IMR-90 (cell line): ENCODE measurements around the gene HENMT1. TPM values are rescaled to one million over a fixed set of nuclear protein-coding genes. Genes with fewer than 3 reads are reported as not detected.

ENCODE experiments used
- ATAC-seq: fragments of 200-7000 bp; cut with Tn5 transposase; 2 replicates; pipeline ENCODE4 v1.9.1; 2020; ENCODE audit warnings: low read depth, mild to moderate bottlenecking, moderate library complexity
- BruUV-seq: library from RNA; stranded (reverse); fragments of 400-500 nt; replicated peaks from 2 replicates; lab custom pipeline; 2021; lab: Mats Ljungman, UMichigan
- CTCF ChIA-PET: fragments of 300-600 bp; formaldehyde crosslinking; extraction: SDS; loops from one replicate; lab custom pipeline; 2021; ENCODE audit warnings: antibody characterized with exemption; lab: Yijun Ruan, JAX
- POLR2A ChIA-PET: fragments of 300-600 bp; sonication (Branson Sonifier 250); formaldehyde crosslinking; loops from one replicate; lab custom pipeline; 2022; ENCODE audit warnings: antibody characterized with exemption; ENCODE audit not compliant: unreplicated experiment; lab: Charles Lee
- DNase-seq: peaks from one replicate; pipeline ENCODE4 v3.0.0; 2013
- H2AFZ ChIP-seq: replicated peaks from 2 replicates; pipeline ENCODE3; 2013; ENCODE audit warnings: low read length, mild to moderate bottlenecking; ENCODE audit not compliant: poor library complexity
- H2AK5ac ChIP-seq: 2 replicates; pipeline ENCODE4 v1.6.1; 2013; ENCODE audit warnings: low read depth, low read length, inconsistent platforms
- H2AK9ac ChIP-seq: replicated peaks from 2 replicates; pipeline ENCODE3; 2013; ENCODE audit warnings: mild to moderate bottlenecking, low read depth, low read length, moderate library complexity; ENCODE audit not compliant: poor library complexity
- H2BK120ac ChIP-seq: 2 replicates; pipeline ENCODE4 v1.6.1; 2013; ENCODE audit warnings: low read depth, low read length, inconsistent platforms
- H2BK15ac ChIP-seq: 3 replicates; pipeline ENCODE4 v1.6.1; 2013; ENCODE audit warnings: low read depth, low read length, inconsistent platforms
- H2BK20ac ChIP-seq: 2 replicates; pipeline ENCODE4 v1.6.1; 2013; ENCODE audit warnings: low read depth, mild to moderate bottlenecking, inconsistent platforms, low read length, moderate library complexity
- H2BK5ac ChIP-seq: 2 replicates; pipeline ENCODE4 v1.6.1; 2013; ENCODE audit warnings: mild to moderate bottlenecking, low read depth, low read length, inconsistent platforms; ENCODE audit not compliant: poor library complexity, severe bottlenecking
- H3K14ac ChIP-seq: replicated peaks from 2 replicates; pipeline ENCODE4 v1.6.1; 2013; ENCODE audit warnings: low read depth, low read length, inconsistent platforms
- H3K18ac ChIP-seq: 2 replicates; pipeline ENCODE4 v1.6.1; 2013; ENCODE audit warnings: low read depth, low read length, control low read depth
- H3K23ac ChIP-seq: 2 replicates; pipeline ENCODE4 v1.6.1; 2013; ENCODE audit warnings: low read depth, low read length, inconsistent platforms
- H3K27ac ChIP-seq: 2 replicates; pipeline ENCODE4 v1.5.1; 2013; ENCODE audit warnings: mild to moderate bottlenecking, control low read depth, low read length; ENCODE audit not compliant: insufficient read depth
- H3K27me3 ChIP-seq: 2 replicates; pipeline ENCODE4 v1.6.1; 2013; ENCODE audit warnings: low read length; ENCODE audit not compliant: control insufficient read depth, insufficient read depth
- H3K36me3 ChIP-seq: 2 replicates; pipeline ENCODE4 v1.6.1; 2013; ENCODE audit warnings: low read length, mixed read lengths; ENCODE audit not compliant: control insufficient read depth, insufficient read depth
- H3K4ac ChIP-seq: 2 replicates; pipeline ENCODE4 v1.6.1; 2013; ENCODE audit warnings: low read depth, low read length, inconsistent platforms
- H3K4me1 ChIP-seq: 2 replicates; pipeline ENCODE4 v1.6.1; 2013; ENCODE audit warnings: low read length, mixed read lengths; ENCODE audit not compliant: control insufficient read depth, insufficient read depth
- H3K4me2 ChIP-seq: 2 replicates; pipeline ENCODE4 v1.6.1; 2013; ENCODE audit warnings: low read depth, mild to moderate bottlenecking, control low read depth, low read length, moderate library complexity
- H3K4me3 ChIP-seq: 2 replicates; pipeline ENCODE4 v1.5.1; 2013; ENCODE audit warnings: low read depth, mild to moderate bottlenecking, control low read depth, low read length, moderate library complexity; ENCODE audit not compliant: insufficient read depth
- H3K56ac ChIP-seq: 2 replicates; pipeline ENCODE4 v1.6.1; 2013; ENCODE audit warnings: low read length, inconsistent platforms; ENCODE audit not compliant: insufficient read depth; ENCODE audit errors: extremely low read depth
- H3K79me1 ChIP-seq, 2 experiments: 2 replicates each; pipeline ENCODE4 v1.6.1; 2013; ENCODE audit warnings: low read length in 2 of 2, inconsistent platforms in 1 of 2, low read depth in 1 of 2
- H3K9ac ChIP-seq: 2 replicates; pipeline ENCODE4 v1.6.1; 2013; ENCODE audit warnings: low read depth, low read length, control low read depth
- H3K9me1 ChIP-seq: 2 replicates; pipeline ENCODE4 v1.6.1; 2013; ENCODE audit warnings: low read length, inconsistent platforms; ENCODE audit not compliant: insufficient read depth
- H3K9me3 ChIP-seq: 2 replicates; pipeline ENCODE4 v1.6.1; 2013; ENCODE audit warnings: low read length; ENCODE audit not compliant: control insufficient read depth, insufficient read depth
- H4K20me1 ChIP-seq: 2 replicates; pipeline ENCODE4 v1.6.1; 2013; ENCODE audit warnings: low read length, inconsistent platforms; ENCODE audit not compliant: insufficient read depth
- H4K5ac ChIP-seq: 2 replicates; pipeline ENCODE4 v1.6.1; 2013; ENCODE audit warnings: mild to moderate bottlenecking, low read depth, low read length, control low read depth
- H4K8ac ChIP-seq, 2 experiments: 2 replicates each; pipeline ENCODE4 v1.6.1; 2013; ENCODE audit warnings: low read depth in 2 of 2, low read length in 2 of 2, control low read depth in 1 of 2, inconsistent platforms in 1 of 2
- H4K91ac ChIP-seq: 2 replicates; pipeline ENCODE4 v1.6.1; 2013; ENCODE audit warnings: low read depth, low read length, inconsistent platforms; ENCODE audit not compliant: insufficient read depth
- BHLHE40 ChIP-seq: fragments of 150-350 bp; IDR thresholded peaks from 2 replicates; pipeline ENCODE4 v1.6.1; 2016; ENCODE audit warnings: mild to moderate bottlenecking, low read depth, low read length
- CEBPB ChIP-seq: IDR thresholded peaks from 2 replicates; pipeline ENCODE4 v1.6.1; 2012; ENCODE audit warnings: low read depth, low read length, improper control_type of control experiment
- CTCF ChIP-seq: conservative IDR thresholded peaks from 2 replicates; pipeline ENCODE4 v1.5.1; 2012; ENCODE audit warnings: mild to moderate bottlenecking, low read depth, low read length, improper control_type of control experiment
- MXI1 ChIP-seq: IDR thresholded peaks from 2 replicates; pipeline ENCODE4 v1.6.1; 2012; ENCODE audit warnings: low read depth, mild to moderate bottlenecking, low read length, moderate library complexity, borderline replicate concordance
- NFE2L2 ChIP-seq: fragments of 150-350 bp; IDR thresholded peaks from 2 replicates; pipeline ENCODE4 v1.6.1; 2016; ENCODE audit warnings: low read depth, mild to moderate bottlenecking, low read length
- RAD21 ChIP-seq: IDR thresholded peaks from 2 replicates; pipeline ENCODE4 v1.6.1; 2012; ENCODE audit warnings: low read length, improper control_type of control experiment
- RCOR1 ChIP-seq: IDR thresholded peaks from 2 replicates; pipeline ENCODE4 v1.6.1; 2012; ENCODE audit warnings: mild to moderate bottlenecking, low read length, improper control_type of control experiment; ENCODE audit not compliant: insufficient replicate concordance
- RFX5 ChIP-seq: IDR thresholded peaks from 2 replicates; pipeline ENCODE4 v1.8.0; 2012; ENCODE audit warnings: low read depth, mild to moderate bottlenecking, low read length, moderate library complexity
- SMC3 ChIP-seq: fragments of 150-350 bp; IDR thresholded peaks from 2 replicates; pipeline ENCODE4 v1.6.1; 2016; ENCODE audit warnings: low read depth, mild to moderate bottlenecking, antibody characterized with exemption, low read length, moderate library complexity
- WGBS, 2 experiments: methylation state at CpG; one replicate each; pipeline versions ENCODE4 v1.1.5 to v1.1.7; 2013; ENCODE audit warnings: missing lambda C conversion rate in 2 of 2; ENCODE audit not compliant: insufficient read length in 1 of 2; ENCODE audit errors: extremely low coverage in 2 of 2; 5-methylcytosine and 5-hydroxymethylcytosine counted together
- dilution Hi-C: fragments of 300-500 bp; cut with HindIII; formaldehyde crosslinking; loops from one replicate; pipeline ENCODE4 v1.14.3; 2018; ENCODE audit warnings: low sequenced_read_pairs; ENCODE audit not compliant: unreplicated experiment
- in situ Hi-C: fragments of 300-500 bp; cut with MboI; formaldehyde crosslinking; loops from 3 replicates; pipeline ENCODE4 v1.14.3; 2019; ENCODE audit warnings: low sequenced_read_pairs, inconsistent platforms, mixed read lengths
- intact Hi-C: fragments of 100-400 bp; cut with micrococcal nuclease; formaldehyde crosslinking; loops from 2 replicates; pipeline ENCODE4 v1.10.0; 2022
- polyA plus RNA-seq, 3 experiments: library from polyadenylated mRNA; depleted of rRNA; stranded (reverse); fragments of >200 nt; gene quantifications; 2 replicates each; pipeline ENCODE4 v1.2.3, GENCODE V29; 2012; ENCODE audit warnings: low replicate concordance in 1 of 3
- total RNA-seq: library from RNA; depleted of rRNA; stranded (reverse); fragments of >200 nt; gene quantifications from 2 replicates; pipeline ENCODE4 v1.2.3, GENCODE V29; 2012
- TF ChIP-seq, protein P1 (sequence below): fragments of 150-350 bp; IDR thresholded peaks from 2 replicates; pipeline ENCODE4 v1.6.1; 2017; ENCODE audit warnings: mild to moderate bottlenecking, antibody characterized with exemption, low read length, low read depth
- TF ChIP-seq, protein P2 (sequence below): fragments of 150-350 bp; IDR thresholded peaks from 2 replicates; pipeline ENCODE4 v1.6.1; 2016; ENCODE audit warnings: low read depth, mild to moderate bottlenecking, low read length, moderate library complexity, borderline replicate concordance

The HENMT1 gene
- total and polyA plus RNA-seq, 2 of the 4 experiments (the other 2 are of a cell fraction) = 0.54 to 0.67 TPM

DNA sequence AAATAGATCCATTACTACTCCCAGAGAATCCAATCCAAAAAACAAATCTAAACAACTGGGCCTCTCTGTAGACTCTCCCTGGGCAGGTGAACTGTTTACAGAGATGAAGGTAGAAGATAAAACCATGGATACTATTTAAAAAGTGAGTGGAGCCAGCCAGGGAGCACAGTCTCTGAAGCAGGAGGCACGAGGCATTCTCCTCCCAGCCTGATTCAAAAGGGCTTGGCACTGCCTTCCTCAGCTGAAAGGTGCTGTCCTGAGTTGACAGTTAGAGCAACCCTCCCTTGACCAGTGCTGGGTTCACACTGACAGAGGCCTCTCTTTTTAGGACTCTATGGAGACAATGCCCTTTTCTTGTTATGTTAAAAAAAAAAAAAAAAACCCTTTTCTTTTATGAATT is 36.8 kb downstream of the HENMT1 start:
- whole genome bisulfite sequencing, 2 experiments = 80% methylated on average over 1 of the region's 1 CpG; no CpG with 5 or more reads in 1 of the 2 experiments
- H2BK120ac ChIP-seq = no peak overlapping the region
- H3K27me3 ChIP-seq = no peaks in the 10 kb centered on the region
- no peak overlapping the region for H3K18ac ChIP-seq
- no peak overlapping the region for H2BK20ac ChIP-seq
- H2AK5ac ChIP-seq = no peak overlapping the region
- no peak overlapping the region for H2AFZ ChIP-seq
- ATAC-seq = no peak
- no peak overlapping the region for H3K4me3 ChIP-seq
- no peak overlapping the region for H3K9ac ChIP-seq
- H3K79me1 ChIP-seq = no peaks in the 10 kb centered on the region
- dilution Hi-C loops (no loop called here), intact Hi-C loops (no loop called here), in situ Hi-C loops (no loop called here)
- no TSS peak for BruUV-seq
- H3K4me2 ChIP-seq = no peak overlapping the region
- CTCF ChIA-PET = interaction anchor here (0.7 kb wide), 2 partner anchors 21 to 131 kb away, joined by 3 read pairs; no protein-coding TSS in a partner anchor
- H3K36me3 ChIP-seq = no peaks in the 10 kb centered on the region
- H2BK5ac ChIP-seq = no peak overlapping the region
- no peak overlapping the region for H2BK15ac ChIP-seq
- no peak overlapping the region for H2AK9ac ChIP-seq
- no peak overlapping the region for H4K8ac ChIP-seq
- no peak overlapping the region for H4K91ac ChIP-seq
- no peaks in the 10 kb centered on the region for H3K9me1 ChIP-seq
- no peaks in the 10 kb centered on the region for H3K4me1 ChIP-seq
- no peak overlapping the region for H3K27ac ChIP-seq
- no peaks in the 10 kb centered on the region for H4K20me1 ChIP-seq
- H3K23ac ChIP-seq = no peak overlapping the region
- DNase-seq = no peak
- no peak for TF ChIP-seq CTCF
- no peak for TF ChIP-seq MXI1
- TF ChIP-seq NFE2L2 = no peak
- TF ChIP-seq RAD21 = no peak
- TF ChIP-seq, protein P1, sequence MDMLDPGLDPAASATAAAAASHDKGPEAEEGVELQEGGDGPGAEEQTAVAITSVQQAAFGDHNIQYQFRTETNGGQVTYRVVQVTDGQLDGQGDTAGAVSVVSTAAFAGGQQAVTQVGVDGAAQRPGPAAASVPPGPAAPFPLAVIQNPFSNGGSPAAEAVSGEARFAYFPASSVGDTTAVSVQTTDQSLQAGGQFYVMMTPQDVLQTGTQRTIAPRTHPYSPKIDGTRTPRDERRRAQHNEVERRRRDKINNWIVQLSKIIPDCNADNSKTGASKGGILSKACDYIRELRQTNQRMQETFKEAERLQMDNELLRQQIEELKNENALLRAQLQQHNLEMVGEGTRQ = no peak
- no peak for TF ChIP-seq CEBPB
- no peak for TF ChIP-seq BHLHE40
- no peak for TF ChIP-seq SMC3
- no peak for TF ChIP-seq RCOR1
- TF ChIP-seq, protein P2, sequence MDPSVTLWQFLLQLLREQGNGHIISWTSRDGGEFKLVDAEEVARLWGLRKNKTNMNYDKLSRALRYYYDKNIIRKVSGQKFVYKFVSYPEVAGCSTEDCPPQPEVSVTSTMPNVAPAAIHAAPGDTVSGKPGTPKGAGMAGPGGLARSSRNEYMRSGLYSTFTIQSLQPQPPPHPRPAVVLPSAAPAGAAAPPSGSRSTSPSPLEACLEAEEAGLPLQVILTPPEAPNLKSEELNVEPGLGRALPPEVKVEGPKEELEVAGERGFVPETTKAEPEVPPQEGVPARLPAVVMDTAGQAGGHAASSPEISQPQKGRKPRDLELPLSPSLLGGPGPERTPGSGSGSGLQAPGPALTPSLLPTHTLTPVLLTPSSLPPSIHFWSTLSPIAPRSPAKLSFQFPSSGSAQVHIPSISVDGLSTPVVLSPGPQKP = no peak
- TF ChIP-seq RFX5 = no peak
- H3K9me3 ChIP-seq = no peaks in the 10 kb centered on the region
- H3K14ac ChIP-seq = no peak overlapping the region
- no peak overlapping the region for H3K4ac ChIP-seq
- no peak overlapping the region for H4K5ac ChIP-seq
- POLR2A ChIA-PET = no interaction called here
- H3K56ac ChIP-seq = no peak overlapping the region
